Thyroid gland (tissue), 4 donors: ENCODE data around the gene KAT5.
"Not testable (repeated sequence)": the region's sequence is repeated elsewhere in the genome, so short reads cannot be mapped to it uniquely, and the experiment has no call there.

Experiments used
- POLR2A ChIP-seq, 2 donors: fragments of 450-650 bp; IDR thresholded peaks; one replicate each; pipeline ENCODE4 v1.6.1; 2017; ENCODE audit warnings: antibody characterized with exemption in 2 of 2, mild to moderate bottlenecking in 2 of 2, moderate library complexity in 1 of 2
- TF ChIP-seq, protein P1 (sequence below), 6 experiments: fragments of 200-600 bp in 3 of 6; fragments of 450-650 bp in 3 of 6; sonication (generic) in 3 of 6; IDR thresholded peaks; one replicate each; pipeline ENCODE4 v1.5.1; 2016 to 2019; ENCODE audit warnings: antibody characterized with exemption in 6 of 6, mild to moderate bottlenecking in 2 of 6, inconsistent platforms in 1 of 6, moderate library complexity in 1 of 6

DNA sequence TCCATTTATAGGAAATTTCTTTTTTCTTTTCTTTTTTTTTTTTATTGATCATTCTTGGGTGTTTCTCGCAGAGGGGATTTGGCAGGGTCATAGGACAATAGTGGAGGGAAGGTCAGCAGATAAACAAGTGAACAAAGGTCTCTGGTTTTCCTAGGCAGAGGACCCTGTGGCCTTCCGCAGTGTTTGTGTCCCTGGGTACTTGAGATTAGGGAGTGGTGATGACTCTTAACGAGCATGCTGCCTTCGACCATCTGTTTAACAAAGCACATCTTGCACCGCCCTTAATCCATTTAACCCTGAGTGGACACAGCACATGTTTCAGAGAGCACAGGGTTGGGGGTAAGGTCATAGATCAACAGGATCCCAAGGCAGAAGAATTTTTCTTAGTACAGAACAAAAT, 50.1 kb downstream of the KAT5 start:
- TF ChIP-seq, protein P1, sequence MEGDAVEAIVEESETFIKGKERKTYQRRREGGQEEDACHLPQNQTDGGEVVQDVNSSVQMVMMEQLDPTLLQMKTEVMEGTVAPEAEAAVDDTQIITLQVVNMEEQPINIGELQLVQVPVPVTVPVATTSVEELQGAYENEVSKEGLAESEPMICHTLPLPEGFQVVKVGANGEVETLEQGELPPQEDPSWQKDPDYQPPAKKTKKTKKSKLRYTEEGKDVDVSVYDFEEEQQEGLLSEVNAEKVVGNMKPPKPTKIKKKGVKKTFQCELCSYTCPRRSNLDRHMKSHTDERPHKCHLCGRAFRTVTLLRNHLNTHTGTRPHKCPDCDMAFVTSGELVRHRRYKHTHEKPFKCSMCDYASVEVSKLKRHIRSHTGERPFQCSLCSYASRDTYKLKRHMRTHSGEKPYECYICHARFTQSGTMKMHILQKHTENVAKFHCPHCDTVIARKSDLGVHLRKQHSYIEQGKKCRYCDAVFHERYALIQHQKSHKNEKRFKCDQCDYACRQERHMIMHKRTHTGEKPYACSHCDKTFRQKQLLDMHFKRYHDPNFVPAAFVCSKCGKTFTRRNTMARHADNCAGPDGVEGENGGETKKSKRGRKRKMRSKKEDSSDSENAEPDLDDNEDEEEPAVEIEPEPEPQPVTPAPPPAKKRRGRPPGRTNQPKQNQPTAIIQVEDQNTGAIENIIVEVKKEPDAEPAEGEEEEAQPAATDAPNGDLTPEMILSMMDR (IDR thresholded peaks at IDR 0.05) = not testable (repeated sequence)
- TF ChIP-seq POLR2A (IDR thresholded peaks at IDR 0.05) = not testable (repeated sequence)
